GM19463 (cell line): Measurements from ENCODE around the gene JOSD1.

Experiments
- ATAC-seq: cut with Tn5 transposase; IDR thresholded peaks from one replicate; pipeline ENCODE4 v1.9.1; 2021; ENCODE audit warnings: mild to moderate bottlenecking, moderate library complexity; ENCODE audit not compliant: unreplicated experiment

The JOSD1 gene

DNA sequence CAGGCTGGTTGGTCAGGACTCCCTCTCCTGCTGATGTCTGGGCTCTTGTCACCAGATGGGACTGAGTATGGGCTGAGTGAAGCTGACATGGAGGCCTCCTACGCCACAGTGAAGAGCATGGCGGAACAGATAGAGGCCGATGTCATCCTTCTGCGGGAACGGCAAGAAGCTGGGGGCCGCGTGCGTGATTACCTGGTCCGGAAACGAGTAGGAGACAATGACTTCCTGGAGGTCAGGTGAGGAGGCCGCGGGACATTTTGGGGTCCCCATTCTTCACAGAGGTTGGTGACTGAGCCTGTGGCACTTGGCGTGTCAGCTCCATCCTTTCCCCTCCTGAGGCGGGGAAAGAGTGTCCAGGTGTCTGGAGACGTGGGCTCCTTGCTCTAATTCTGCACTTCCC is 15.1 kb upstream of the JOSD1 start:
- ATAC-seq: no peak

DNA sequence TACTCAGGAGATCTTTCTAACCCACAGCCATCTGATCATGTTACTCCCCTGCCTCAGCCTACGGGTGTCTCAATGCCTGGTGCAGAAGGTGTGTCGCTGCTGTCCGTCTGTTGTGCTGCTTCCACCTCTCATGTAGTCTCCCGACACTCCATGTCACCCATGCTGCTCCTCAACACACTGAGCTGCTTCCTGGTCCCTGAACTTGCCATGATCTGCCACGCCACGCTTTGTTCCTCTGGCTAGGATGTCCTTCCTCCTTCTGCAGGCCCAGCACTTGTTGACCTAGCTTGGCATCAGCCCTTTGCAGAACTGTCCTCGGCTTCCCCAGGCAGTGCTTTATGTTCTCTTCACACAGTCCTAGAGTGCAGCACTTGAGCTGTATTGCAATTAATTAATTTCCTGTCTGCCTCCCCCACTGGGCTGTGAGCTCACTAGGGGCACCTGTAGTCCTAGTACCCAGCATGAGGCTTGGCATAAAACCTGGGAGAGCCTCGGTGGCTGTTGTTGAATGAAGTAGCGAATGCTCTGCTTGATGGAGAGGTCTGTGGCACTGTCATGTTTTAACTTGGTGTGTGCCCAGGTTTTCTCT is 14.5 kb upstream of the JOSD1 start:
- ATAC-seq: no peak

DNA sequence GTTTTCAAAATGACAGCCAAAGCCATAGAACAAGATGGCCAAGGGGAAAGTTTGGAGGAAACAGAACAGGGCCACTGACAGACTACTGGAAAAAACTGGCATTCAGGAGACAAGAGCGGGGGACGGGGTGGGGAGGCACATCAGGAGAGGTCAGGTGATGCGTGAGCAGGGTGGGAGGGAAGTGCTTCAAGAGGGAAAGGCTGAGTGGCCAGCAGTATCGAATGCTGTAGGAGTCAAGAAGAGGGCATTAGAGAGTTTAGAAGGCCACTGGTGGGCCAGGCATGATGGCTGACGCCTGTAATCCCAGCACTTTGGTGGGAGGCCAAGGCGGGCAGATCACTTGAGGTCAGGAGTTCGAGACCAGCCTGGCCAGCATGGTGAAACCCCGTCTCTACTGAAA is 13.2 kb upstream of the JOSD1 start:
- no peak for ATAC-seq

DNA sequence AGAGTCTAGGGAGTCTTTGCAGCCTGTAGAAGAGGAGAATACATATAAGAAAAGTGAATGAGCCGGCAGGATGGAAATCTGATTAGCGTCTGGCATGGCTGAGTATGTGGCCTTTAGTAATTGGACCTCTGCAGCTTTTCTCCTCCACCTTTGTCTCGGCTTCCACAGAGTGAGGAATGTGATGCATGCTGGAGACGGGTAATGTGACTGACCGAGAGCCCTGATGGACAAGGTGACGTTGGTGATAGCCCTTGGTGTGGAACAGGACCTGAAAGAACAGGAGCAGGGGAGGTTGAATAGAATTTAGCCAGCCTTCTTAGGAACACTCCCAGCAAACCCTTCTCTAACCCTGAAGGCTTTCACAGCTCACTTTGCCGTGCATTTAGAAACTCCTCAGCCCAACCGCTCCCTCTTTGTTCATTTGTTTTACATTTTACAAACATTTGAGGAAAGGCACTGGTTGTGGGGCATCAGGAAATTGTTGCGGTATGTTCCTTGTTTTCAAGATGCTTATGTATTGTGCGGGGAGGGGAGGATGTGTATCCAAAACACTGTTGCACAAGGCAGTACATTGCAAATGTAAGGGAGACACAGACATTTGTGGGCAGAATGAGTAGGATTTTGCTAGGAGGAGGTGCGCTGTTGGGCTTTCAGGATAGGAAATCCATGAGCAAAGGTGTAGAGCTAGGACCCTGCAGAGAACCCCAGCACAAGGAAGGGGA is 11.9 kb upstream of the JOSD1 start:
- ATAC-seq: no peak

DNA sequence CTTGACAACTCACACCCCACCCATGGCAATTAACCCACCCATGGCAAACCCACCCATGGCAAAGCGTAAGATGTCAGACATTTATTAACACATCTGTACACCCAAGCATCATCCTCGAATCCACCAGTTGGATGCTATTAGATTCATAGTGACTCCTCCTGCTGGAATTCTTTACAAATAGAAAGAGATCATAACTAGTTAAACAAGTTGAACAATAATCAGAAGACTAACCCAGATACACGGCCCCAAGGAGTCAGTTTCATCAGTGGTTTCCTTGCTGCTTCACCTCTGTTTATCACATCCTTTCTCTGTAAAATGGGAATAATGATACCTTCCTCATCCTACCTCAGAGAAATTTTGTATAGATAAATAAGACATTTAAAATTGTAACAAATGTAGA is 10.1 kb upstream of the JOSD1 start:
- no peak for ATAC-seq

DNA sequence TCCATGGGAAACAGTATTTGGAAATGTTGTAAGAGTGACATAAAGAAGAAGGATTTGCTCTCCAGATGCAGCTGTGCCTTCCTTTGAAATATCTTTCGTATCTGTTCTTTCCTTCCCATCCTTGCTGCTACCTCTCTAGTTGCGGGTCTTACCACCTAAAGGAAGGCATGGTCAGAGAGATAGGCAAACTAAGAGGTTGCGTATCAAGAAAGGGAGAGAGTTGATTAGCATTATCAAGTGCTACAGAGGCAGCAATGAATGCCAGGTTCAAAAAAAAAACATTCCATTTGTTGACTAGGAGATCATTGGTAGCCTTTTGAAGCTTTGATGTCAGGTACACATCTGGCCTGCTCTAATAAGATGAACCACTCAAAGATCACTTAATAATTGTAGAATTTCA is 9.6 kb upstream of the JOSD1 start:
- no peak for ATAC-seq

DNA sequence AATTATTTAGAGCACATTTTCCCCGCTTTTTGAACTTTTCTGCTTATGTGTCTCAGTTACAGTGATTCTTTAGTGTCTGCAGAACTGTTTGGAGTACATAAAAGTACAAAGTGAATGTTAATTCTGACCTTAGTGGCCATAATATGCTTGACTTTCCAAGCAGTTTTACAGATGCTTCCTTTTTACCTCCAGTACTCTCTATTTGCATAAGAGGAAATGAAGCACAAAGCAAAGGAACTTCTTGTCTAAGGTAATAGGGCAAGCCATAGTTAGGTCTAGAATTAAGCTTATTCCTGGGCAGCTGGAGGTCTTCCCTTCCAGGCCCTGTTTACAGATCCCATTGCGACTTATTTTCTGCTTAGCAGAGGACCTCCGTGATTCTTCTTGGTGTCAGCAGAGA is 8.6 kb upstream of the JOSD1 start:
- no peak for ATAC-seq

DNA sequence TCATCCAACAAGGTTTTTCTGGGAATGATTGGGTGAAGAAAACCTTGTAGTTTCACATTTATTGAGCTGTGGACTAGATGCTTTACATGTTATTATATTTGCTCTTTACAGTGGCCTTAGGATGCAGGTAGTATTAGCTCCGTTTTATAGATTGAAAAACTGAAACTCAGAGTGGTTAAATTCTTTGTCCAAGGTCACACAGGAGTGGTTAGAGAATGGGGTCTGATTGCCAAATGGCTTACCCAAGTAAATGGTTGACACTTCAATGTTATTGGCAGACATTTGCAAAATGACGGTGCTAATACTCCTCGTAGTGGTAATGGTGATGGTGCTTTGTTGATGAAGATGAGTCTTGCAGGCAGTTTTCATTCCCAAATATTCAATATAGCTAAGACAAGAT is 7.2 kb upstream of the JOSD1 start:
- ATAC-seq: no peak

DNA sequence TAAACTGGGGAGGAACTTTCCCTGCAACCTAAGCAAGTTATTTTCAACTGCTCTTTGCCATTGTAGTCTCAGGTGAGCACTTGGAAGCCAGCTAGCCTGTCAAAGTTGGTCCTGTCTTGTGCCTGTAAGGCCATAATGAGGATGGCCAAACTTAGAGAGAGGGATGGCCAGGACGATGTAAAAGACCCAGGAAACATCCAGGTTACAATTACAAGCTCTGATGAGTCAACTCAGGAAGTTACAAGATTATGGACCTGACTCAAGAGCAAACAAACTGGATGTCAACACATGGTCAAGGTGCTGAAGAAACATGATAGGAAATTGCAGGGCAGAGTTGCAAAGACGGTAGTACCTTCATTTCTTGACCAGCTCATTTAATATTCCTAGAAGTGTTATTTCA is 6.6 kb upstream of the JOSD1 start:
- no peak for ATAC-seq

DNA sequence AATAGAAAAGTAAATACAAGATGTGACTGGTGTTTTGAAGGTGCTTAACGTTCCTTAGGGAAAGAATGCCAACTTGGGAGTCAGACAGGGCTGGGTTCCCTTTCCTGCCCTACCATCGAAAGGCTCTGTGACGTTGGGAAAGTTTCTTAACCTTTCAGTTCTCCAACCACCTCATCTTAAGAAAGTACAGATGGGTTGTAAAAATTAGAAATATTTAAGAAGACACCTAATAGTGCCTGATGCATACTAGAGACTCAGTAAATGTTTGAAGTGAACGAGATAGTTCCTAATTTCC is 6.1 kb upstream of the JOSD1 start:
- no peak for ATAC-seq

DNA sequence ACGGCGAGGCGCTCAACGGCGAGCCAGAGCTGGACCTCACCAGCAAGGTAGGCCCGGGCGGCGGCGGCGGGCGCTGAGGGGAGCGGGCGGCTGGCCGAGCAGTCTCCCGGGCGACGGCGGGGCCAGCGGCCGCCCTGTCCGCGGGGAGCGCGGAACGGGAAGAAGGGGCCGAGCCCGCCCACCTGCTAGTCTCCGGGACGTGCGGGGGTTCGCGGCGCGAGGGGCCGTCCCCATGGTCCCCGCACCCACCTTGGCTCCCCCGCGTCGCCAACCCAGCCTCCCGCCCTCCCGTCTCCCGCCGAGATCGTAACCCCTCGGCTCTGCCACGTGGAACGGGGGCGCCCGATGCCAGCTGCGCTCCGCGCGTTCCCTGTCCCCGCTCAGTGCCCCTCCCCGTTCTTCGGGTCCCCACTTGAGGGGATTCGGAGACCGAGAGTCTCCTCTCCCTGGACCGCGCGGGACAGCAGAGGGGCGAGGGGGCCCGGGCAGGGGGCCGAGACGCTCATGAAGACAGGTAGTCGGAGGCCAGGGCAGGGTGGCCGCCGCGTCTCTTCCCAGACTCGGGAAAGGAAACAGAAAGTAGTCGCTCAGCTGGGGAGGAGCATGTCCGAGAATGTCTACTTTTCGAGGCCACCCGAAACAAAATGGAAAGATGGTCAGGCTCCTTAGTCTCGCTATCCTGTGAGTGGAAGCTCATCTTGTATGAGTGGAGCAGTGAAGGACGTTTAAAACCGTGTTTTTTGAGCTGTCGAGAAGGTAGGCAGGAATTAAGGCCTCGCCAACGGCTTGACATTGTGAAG is 5.6 kb upstream of the JOSD1 start:
- ATAC-seq: no peak

DNA sequence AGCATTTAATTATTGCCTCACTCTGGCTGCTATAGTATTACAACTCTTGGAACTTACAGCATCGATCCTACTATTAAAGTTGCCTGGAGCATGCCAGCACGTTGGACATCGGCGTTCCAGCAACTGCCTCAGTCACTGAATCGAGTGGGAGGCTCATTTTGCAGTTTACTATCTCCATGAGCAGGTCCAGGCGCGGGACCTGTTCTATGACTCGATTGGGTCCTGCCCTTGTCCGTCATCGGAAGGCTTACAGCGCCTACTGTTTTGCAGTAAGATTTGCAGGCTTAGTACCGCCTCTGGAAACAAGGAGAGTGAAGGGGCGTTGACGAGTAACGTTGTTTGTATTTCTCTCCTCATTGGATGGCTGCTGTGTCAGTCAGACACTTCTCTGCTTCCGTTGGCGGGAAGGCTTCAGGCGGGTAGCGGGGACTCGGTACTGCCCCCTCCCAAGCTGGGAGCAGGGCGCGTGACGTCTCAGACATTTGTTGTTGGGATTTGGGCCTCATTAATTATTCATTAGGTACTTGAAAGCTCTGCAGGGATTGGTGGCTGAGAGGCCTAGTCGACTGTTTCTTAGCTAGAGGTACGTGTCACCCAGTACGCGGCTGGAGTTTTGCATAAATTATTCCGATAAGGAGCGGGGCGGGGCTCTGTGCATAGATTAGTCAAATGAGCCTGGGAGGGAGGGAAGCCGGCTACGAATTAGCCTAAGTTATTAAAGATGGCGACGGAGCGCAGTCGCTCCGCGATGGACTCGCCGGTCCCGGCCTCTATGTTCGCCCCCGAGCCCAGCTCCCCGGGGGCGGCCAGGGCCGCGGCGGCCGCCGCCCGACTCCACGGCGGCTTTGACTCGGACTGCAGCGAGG is 4.7 kb upstream of the JOSD1 start, which contains the start of gene GTPBP1:
Gene GTPBP1, plus strand, starts transcription at position 710 of the 866 bp plus-strand sequence. Its CDS starts 12 bp downstream, at position 722.
- peak; percentile 68 for ATAC-seq

DNA sequence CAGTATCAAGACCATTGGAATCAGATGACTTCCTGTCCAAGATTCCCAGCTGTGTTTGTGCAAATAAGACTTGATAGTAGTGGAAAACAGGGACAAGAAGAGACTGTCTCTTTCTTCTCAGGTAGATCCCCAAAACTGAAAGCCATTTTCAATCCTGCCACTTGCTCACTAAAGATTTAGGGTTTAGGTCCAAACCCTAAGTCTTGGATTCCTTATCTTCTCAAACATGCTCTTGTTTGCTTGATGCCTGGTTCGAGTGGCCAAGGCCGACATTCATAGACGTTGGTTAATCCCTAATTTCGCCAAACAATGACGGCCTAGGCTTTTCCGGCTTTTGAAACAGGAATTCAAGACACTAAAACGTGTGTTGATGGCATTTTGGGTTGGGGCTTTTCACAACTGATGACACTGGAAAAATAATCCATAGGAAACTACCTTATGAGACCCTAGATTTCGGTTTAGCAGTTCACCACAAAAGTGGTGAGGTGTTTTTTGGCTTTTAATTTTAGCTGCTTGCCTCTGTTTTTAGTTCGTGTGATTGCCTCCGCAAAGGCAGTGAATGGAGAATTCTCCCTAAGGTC is 4.0 kb upstream of the JOSD1 start:
- ATAC-seq: no peak

DNA sequence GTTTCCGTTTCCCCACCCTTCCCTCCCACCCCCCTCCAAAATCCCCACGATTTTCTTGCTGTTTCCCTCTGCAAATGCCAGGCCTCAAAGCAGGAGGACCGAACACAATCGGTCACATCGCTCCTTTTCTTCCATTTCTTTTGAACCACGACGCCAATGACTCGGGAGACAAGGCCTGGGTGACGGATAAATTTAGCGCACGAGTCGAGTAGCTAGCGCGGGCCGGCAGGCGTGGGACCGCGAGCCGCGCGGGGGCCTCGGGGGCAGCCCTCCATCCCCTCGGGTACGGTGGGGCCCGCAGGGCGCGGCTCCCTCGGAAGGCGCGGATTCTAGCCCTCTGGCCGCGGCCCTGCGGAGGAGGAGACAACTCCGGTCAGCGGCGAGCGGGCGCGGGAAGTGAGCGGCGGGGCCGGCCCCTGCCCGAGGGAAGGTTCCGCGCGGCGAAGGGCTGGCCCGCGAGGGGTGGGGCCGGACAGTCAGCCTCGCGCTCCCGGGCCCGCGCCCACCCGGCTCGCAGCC is 414 bp downstream of the JOSD1 start:
- peak; percentile 17 for ATAC-seq

DNA sequence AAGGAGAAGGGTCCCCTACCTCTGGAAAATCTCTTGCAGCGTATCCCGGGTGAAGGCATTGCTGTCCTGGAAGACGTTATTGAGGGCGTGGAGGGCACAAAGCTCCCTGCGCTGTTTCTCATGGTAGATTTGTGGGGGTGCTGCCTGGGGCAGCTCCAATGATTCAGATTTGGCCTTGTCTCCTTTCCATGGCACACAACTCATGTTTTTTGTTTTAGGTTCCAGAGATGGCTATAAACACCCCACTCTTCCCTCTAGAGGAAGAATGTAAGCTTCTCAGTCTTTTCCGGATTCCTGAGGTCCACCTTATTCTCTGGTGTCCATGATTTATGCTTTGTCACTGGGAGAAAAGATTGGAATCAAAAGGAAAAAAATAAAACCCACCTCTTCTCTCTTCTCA is 959 bp downstream of the JOSD1 start:
- no peak for ATAC-seq

DNA sequence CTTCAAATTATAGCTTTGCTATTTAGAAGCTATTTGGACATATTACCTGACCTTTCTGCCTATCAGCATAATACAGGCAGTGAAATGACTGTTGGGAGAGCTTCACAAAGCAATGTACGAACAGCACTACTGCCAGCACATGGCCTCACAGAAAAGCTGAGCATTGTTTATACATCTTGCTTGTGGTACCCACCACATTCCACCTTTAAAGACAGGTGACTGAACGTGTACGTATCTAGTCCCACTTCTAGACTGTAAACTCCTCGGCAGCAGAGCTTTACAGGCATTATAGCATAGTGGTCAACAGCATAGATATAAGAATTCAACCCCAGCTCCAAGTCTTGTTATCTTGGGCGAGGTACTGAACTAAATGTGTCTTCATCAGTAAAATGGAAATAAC is 1.6 kb downstream of the JOSD1 start:
- no peak for ATAC-seq

DNA sequence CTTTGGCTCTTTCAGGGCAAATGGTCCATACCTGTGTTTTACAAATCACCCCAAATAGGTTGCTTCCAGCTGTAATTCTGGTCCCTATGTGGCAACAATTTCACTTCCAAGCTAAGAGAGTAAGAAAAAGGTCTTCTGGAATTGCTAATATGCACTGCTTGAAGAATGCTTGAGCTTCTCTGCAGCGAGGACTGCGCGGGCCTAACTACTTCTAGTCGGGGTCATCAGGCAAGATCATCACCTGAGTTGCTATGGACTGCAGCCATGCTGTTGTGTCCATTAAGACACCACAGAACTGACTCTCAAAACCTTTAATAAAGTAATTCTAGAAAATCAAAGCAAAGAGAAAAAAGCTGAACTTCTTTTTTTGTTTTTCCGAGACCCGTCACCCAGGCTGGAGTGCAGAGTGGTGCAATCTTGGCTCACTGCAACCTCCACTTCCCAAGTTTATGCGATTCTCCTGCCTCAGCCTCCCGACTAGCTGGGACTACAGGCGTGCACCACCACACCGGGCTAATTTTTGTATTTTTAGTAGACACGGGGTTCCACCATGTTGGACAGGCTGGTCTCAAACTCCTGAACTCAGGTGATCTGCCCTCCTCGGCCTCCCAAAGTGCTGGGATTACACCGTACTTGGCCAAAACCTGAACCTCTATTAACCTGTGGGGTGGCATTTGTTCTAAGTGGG is 2.2 kb downstream of the JOSD1 start:
- ATAC-seq: no peak

DNA sequence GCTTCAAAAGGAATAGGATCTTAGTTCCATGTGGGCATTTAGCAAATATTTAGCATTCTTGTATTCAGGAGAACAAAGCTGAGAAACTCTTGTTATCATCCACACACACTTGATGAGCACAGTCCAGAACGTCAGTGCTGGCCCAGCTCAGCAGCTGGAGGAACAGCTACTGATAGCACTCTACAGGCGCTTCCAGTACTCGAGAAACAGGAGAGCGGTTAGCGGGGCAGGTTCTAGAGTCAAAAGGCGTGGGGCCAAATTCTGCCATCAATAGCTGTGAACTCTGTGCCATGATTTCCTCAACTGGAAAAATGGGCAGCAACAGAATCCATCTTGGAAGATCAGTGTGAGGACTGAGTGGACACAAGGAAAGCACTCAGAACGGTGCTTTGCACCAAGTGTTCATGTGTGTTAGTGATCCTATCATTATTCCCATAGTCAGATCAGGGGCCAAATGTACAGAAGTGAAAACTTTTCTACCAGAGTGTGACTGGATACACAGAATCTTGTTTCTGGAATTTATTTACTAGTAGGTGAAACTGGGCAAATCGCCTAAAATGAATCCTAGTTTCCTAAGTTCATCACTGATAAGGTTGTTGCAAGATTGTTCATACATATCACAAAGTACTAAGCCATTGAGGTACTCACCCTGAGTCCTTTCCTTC is 3.2 kb downstream of the JOSD1 start:
- no peak for ATAC-seq

DNA sequence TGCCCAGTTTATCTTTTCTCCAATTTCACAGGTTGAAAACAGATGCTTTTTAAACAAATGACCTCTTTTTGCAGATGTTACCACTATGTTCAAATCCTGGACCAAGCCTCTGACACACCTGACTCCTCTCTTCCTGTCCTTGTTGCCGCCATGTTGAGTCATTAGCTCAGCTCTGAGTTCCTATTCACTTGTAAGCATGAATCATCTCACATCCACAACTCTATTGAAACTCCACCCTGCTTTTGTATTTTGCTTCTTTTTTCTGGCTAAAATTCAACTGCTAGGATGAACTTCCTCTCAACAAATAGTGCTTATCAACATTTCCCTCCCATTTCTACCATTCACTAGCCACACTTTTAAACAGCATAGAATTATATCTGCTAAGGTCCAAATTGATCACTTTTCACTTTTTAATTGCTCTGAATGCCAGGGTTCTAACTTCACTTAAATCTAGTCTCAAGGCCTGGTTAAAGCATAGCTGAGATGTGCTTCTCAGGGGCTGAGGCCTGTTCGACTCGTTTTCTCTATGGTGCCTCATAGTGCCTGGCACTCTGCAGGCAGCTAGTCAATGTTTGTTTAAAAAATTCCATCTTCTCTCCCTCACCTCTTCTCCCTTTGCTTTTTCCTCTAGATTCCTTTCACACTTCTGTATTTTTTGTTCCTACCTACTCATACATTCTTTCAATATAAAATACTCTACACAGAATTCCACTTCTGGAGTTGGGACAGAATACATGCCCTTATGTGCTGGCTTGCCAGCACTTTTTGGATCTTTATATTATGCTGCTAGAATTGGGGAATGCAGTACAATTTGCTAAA is 3.9 kb downstream of the JOSD1 start:
- no peak for ATAC-seq
